ENCODE measurements around the gene SCAPER.

DNA sequence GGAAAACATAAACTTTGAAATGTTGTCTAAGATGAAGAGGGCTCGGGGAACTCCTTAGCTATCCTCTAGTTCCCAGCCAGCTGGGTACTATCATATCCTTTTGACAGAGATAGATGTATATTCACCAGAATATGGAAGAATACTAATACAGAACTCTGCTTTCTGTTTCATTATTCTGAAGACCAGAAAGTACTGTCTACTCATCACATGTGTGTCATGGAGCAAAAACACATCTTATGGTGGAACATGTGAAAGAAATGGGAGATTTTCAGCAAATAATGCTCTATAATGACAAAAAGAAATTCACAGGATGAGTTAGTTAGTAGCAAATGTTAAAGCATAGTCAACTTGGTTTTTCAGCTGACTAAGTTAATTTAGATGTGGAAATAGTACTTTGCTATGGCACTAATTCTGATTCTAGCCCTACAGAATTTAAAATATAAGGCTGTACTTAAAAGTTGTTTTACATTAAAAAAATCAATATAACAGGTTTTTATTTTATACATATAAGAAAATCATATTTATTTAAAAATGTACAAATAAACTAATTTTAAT, 552.0 kb downstream of the SCAPER start:
- TF ChIP-seq, protein P1, sequence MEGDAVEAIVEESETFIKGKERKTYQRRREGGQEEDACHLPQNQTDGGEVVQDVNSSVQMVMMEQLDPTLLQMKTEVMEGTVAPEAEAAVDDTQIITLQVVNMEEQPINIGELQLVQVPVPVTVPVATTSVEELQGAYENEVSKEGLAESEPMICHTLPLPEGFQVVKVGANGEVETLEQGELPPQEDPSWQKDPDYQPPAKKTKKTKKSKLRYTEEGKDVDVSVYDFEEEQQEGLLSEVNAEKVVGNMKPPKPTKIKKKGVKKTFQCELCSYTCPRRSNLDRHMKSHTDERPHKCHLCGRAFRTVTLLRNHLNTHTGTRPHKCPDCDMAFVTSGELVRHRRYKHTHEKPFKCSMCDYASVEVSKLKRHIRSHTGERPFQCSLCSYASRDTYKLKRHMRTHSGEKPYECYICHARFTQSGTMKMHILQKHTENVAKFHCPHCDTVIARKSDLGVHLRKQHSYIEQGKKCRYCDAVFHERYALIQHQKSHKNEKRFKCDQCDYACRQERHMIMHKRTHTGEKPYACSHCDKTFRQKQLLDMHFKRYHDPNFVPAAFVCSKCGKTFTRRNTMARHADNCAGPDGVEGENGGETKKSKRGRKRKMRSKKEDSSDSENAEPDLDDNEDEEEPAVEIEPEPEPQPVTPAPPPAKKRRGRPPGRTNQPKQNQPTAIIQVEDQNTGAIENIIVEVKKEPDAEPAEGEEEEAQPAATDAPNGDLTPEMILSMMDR (conservative IDR thresholded peaks at IDR 0.05; ENCODE audit: low read depth, low read length) = no peak
- TF ChIP-seq POLR2A (IDR thresholded peaks at IDR 0.05; ENCODE audit: low read depth, low read length) (no peak), FOS (IDR thresholded peaks at IDR 0.05; ENCODE audit: low read depth, low read length) (no peak), RCOR1 (IDR thresholded peaks at IDR 0.05; ENCODE audit: insufficient replicate concordance, low read length) (no peak), CEBPB (IDR thresholded peaks at IDR 0.05; ENCODE audit: low read depth, low read length) (no peak), CHD1 (IDR thresholded peaks at IDR 0.05; ENCODE audit: low read depth, low read length) (no peak), RFX5 (IDR thresholded peaks at IDR 0.05; ENCODE audit: low read depth, low read length) (no peak), BHLHE40 (IDR thresholded peaks at IDR 0.05; ENCODE audit: low read depth, low read length) (no peak), USF2 (IDR thresholded peaks at IDR 0.05; ENCODE audit: low read depth, low read length) (no peak), RAD21 (IDR thresholded peaks at IDR 0.05; ENCODE audit: low read length) (no peak), NFE2L2 (IDR thresholded peaks at IDR 0.05; ENCODE audit: low read depth, low read length) (no peak), ELK1 (IDR thresholded peaks at IDR 0.05; ENCODE audit: borderline replicate concordance, low read depth, low read length) (no peak)
